Osteoblast (primary cell): ENCODE data around the gene ZBTB48. TPM values are rescaled to one million over a fixed set of nuclear protein-coding genes. Genes with fewer than 3 reads are reported as not detected.

Experiments
- DNase-seq: peaks from one replicate; pipeline ENCODE4 v3.0.0; 2011; ENCODE audit warnings: low spot score, mixed read lengths; ENCODE audit not compliant: insufficient read length; ENCODE audit errors: missing footprints
- H2AFZ ChIP-seq: 2 replicates; pipeline ENCODE4 v1.6.0; 2011; ENCODE audit warnings: mild to moderate bottlenecking, low read length
- H3K27ac ChIP-seq: 2 replicates; pipeline ENCODE4 v1.5.1; 2011; ENCODE audit warnings: mild to moderate bottlenecking, low read depth, low read length, moderate library complexity
- H3K27me3 ChIP-seq: 2 replicates; pipeline ENCODE4 v1.6.0; 2012; ENCODE audit warnings: mild to moderate bottlenecking, control low read depth, inconsistent platforms, low read length, moderate library complexity; ENCODE audit not compliant: insufficient read depth
- H3K36me3 ChIP-seq: 2 replicates; pipeline ENCODE4 v1.5.1; 2011; ENCODE audit warnings: mild to moderate bottlenecking, low read length, control low read depth, moderate library complexity; ENCODE audit not compliant: insufficient read depth
- H3K4me1 ChIP-seq: 2 replicates; pipeline ENCODE4 v1.5.1; 2011; ENCODE audit warnings: mild to moderate bottlenecking, low read length, control low read depth, moderate library complexity; ENCODE audit not compliant: insufficient read depth
- H3K4me2 ChIP-seq: 2 replicates; pipeline ENCODE4 v1.6.0; 2011; ENCODE audit warnings: mild to moderate bottlenecking, low read length; ENCODE audit not compliant: insufficient read depth
- H3K4me3 ChIP-seq: fragments of 200-600 bp; sonication (generic); 3 replicates; pipeline ENCODE4 v1.5.1; 2012; ENCODE audit warnings: mild to moderate bottlenecking, low read length, inconsistent platforms; ENCODE audit not compliant: insufficient read depth
- H3K79me2 ChIP-seq: 2 replicates; pipeline ENCODE4 v1.6.0; 2012; ENCODE audit warnings: mild to moderate bottlenecking, low read length, control low read depth, inconsistent platforms; ENCODE audit not compliant: insufficient read depth
- H3K9me3 ChIP-seq: 2 replicates; pipeline ENCODE4 v1.5.1; 2011; ENCODE audit warnings: low read depth, low read length, control low read depth
- H4K20me1 ChIP-seq: 2 replicates; pipeline ENCODE4 v1.6.0; 2012; ENCODE audit warnings: mild to moderate bottlenecking, low read length, control low read depth; ENCODE audit not compliant: insufficient read depth
- total RNA-seq: library from RNA; depleted of rRNA; stranded (reverse); fragments of >200 nt; gene quantifications from 2 replicates; pipeline ENCODE4 v1.2.3, GENCODE V29; 2012
- TF ChIP-seq, protein P1 (sequence below): IDR thresholded peaks from 2 replicates; pipeline ENCODE4 v1.5.1; 2011; ENCODE audit warnings: mild to moderate bottlenecking, low read depth, low read length, moderate library complexity; ENCODE audit errors: extremely low read depth

ZBTB48 gene
- total RNA-seq, 1 donor, result 14.5 TPM

DNA sequence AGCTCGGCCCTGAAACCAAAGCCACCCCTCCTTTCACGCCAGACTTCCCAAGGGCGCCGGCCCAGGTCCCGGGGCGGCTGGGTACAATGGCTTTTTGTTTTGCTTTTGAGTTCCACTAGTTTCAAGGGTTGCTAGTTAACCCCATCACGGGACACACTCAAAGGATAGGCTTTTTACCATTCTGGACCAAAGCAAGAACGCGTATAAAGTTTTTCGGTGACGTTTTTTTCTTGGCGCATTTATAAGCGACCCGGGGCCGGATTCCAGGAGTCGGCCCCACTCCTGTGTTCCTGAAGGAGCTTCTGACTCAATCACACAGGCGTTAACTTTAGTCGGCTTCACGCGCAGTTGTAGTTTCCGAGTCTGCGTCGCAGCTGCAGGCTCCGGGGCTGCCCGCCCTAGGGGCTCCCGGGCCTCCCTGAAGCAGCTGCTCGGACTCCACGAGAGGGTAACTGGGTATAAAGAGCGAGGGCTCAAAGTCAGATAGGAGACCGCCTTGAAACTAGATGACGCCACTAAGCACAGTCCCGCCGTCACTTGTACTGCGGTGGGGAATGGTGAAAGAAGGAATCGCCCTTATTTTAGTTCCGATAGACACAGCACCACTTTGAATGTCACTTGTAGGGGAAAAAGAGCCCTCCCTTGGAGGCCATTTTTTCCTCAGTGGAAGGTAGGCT, 23.6 kb downstream of the ZBTB48 start:
- Histone ChIP-seq H4K20me1 (peaks cover 35% of the 10 kb centered on the region), H3K36me3 (peaks cover 12% of the 10 kb centered on the region), H3K27me3 (no peaks in the 10 kb centered on the region), H3K4me1 (peaks cover 35% of the 10 kb centered on the region), H3K27ac (peak overlapping the region; percentile 99), H3K4me2 (peak overlapping the region; percentile 100), H3K9me3 (no peaks in the 10 kb centered on the region), H2AFZ (peak overlapping the region; percentile 80), H3K79me2 (peaks cover 38% of the 10 kb centered on the region), H3K4me3 (peak overlapping the region; percentile 85)
- TF ChIP-seq, protein P1, sequence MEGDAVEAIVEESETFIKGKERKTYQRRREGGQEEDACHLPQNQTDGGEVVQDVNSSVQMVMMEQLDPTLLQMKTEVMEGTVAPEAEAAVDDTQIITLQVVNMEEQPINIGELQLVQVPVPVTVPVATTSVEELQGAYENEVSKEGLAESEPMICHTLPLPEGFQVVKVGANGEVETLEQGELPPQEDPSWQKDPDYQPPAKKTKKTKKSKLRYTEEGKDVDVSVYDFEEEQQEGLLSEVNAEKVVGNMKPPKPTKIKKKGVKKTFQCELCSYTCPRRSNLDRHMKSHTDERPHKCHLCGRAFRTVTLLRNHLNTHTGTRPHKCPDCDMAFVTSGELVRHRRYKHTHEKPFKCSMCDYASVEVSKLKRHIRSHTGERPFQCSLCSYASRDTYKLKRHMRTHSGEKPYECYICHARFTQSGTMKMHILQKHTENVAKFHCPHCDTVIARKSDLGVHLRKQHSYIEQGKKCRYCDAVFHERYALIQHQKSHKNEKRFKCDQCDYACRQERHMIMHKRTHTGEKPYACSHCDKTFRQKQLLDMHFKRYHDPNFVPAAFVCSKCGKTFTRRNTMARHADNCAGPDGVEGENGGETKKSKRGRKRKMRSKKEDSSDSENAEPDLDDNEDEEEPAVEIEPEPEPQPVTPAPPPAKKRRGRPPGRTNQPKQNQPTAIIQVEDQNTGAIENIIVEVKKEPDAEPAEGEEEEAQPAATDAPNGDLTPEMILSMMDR, result no peak
- DNase-seq, result peak; percentile 95

DNA sequence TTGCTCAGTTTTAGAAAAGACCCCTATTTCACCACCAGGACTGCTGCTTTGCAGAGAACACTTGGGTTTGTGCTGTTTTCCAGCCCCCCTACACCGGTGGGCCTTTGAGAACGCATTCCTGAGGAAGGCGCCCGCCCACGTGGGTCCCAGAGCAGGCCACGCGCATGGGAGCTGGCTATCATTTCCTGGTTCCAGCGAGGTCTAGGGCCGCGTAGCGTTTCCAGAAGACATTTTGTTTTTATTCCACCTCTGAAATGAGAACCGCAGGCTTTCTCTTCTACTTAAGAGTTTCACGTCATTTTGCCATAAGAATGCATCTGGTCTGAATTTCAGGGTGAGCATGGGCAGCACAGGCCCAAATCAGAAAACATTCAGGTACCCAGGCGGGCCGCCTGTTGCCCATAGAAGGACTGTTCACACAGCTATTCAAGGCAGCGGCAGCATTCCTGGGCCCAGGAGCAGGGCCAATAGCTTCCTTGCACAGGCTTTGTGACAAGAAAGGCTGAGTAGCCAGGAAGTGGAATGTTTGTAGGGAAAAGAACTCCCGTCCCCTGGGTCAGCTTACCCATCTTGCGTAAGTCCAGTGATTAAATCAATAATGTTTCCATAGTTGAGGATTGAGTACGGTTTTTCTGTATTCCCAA, 24.2 kb downstream of the ZBTB48 start:
- peak overlapping the region; percentile 85 for H3K4me3 ChIP-seq
- H2AFZ ChIP-seq, result peak overlapping the region; percentile 80

DNA sequence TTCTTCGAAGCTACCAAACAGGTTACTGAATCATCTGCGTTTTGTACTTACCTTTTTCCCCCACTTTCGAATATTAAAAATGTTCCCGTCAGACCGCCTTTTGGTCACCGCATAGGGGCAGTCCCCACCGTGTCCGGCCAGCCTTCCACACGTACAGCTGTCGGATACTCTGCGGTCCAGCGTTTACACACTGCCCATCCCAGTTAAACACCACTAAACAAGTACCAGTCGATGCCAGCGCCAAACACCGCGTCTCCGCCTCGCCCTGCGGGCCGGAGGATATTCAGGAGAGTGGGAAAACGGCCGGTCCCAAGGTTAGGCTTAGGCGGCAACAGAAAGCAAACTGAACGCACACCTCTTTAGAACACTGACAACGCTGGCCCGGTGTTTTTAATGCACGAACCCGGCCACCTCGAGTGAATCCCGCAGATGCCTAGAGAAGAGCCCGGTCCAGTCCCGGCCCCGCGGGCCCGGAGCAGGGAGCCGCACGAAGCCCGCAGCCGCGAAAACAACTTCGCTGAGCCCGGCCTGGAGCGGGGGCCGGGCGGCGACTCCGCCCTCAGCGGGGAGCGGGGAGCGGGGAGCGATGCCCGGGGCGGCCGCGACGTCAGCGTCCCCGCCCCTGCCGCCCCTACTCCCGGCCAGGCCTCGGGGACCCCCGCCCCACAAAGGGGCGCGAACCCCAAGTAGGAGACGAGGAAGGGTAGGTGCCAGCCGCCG, 33.0 kb downstream of the ZBTB48 start:
- DNase-seq, result peak; percentile 98
- H3K27ac ChIP-seq, result peak overlapping the region; percentile 77
- peaks cover 5% of the 10 kb centered on the region for H3K4me1 ChIP-seq
- peak overlapping the region; percentile 95 for H3K4me2 ChIP-seq
- H3K79me2 ChIP-seq, result peaks cover 48% of the 10 kb centered on the region
- peak overlapping the region; percentile 90 for H2AFZ ChIP-seq
- H3K27me3 ChIP-seq, result no peaks in the 10 kb centered on the region
- H3K4me3 ChIP-seq, result peak overlapping the region; percentile 96
- no peaks in the 10 kb centered on the region for H3K9me3 ChIP-seq
- H3K36me3 ChIP-seq, result peaks cover 12% of the 10 kb centered on the region
- TF ChIP-seq, protein P1, result no peak
- peaks cover 21% of the 10 kb centered on the region for H4K20me1 ChIP-seq

More for the DNA sequence above, 24.2 kb downstream of the ZBTB48 start:
- TF ChIP-seq, protein P1, result no peak
- H3K4me1 ChIP-seq, result peaks cover 35% of the 10 kb centered on the region
- H3K27me3 ChIP-seq, result no peaks in the 10 kb centered on the region
- H3K9me3 ChIP-seq, result no peaks in the 10 kb centered on the region
- peak; percentile 97 for DNase-seq
- H3K79me2 ChIP-seq, result peaks cover 33% of the 10 kb centered on the region
- H4K20me1 ChIP-seq, result peaks cover 31% of the 10 kb centered on the region
- H3K4me2 ChIP-seq, result peak overlapping the region; percentile 100
- H3K27ac ChIP-seq, result peak overlapping the region; percentile 99
- H3K36me3 ChIP-seq, result peaks cover 9% of the 10 kb centered on the region
